Tibial nerve (tissue), 4 donors: Measurements from ENCODE around the gene CCDC85B.

ENCODE experiments used
- CTCF ChIP-seq, 5 experiments: fragments of 200-600 bp in 3 of 5; fragments of 450-650 bp in 2 of 5; sonication (generic) in 3 of 5; IDR thresholded peaks; one replicate each; pipeline ENCODE4 v1.5.1; 2016 to 2019; ENCODE audit warnings: antibody characterized with exemption in 5 of 5, mild to moderate bottlenecking in 3 of 5, moderate library complexity in 2 of 5
- EP300 ChIP-seq, 2 donors: sonication (generic); formaldehyde crosslinking; IDR thresholded peaks; one replicate each; pipeline ENCODE4 v1.6.1; 2017; ENCODE audit warnings: antibody characterized with exemption in 2 of 2, mild to moderate bottlenecking in 1 of 2

GRCh38 chr11:65842144-65842543 lies 48.3 kb upstream of the CCDC85B start:
- no peak for TF ChIP-seq EP300 (IDR thresholded peaks at IDR 0.05)
- TF ChIP-seq CTCF (IDR thresholded peaks at IDR 0.05) = no peak
